Measurements from ENCODE around the gene PTBP3.

- TF ChIP-seq CTCF (IDR thresholded peaks at IDR 0.05; ENCODE audit: poor library complexity, severe bottlenecking) (no peak), POLR2AphosphoS5 (IDR thresholded peaks at IDR 0.05) (no peak), TAF1 (IDR thresholded peaks at IDR 0.05; ENCODE audit: low read depth) (no peak), RAD21 (conservative IDR thresholded peaks at IDR 0.05) (no peak), EZH2 (IDR thresholded peaks at IDR 0.05; ENCODE audit: borderline replicate concordance, insufficient read depth, low read length, poor library complexity, severe bottlenecking) (no peak), SMC3 (conservative IDR thresholded peaks at IDR 0.05; ENCODE audit: poor library complexity) (no peak), REST (IDR thresholded peaks at IDR 0.05; ENCODE audit: borderline replicate concordance) (no peak)
These were observed 36.5 kb downstream of the PTBP3 start for GRCh38 chr9:112296929-112297328.

Data from neural cell (in vitro differentiated cells).